Type B pancreatic cell (in vitro differentiated cells): ENCODE results near the gene NPHP4. TPM values are rescaled to one million over a fixed set of nuclear protein-coding genes. Genes with fewer than 3 reads are reported as not detected.
A peak's percentile ranks its signal among the peaks of the same experiment; 100 is the strongest.

Experiments
- DNase-seq: peaks from one replicate; pipeline ENCODE4 v3.0.0; 2021; ENCODE audit warnings: mixed read lengths; ENCODE audit not compliant: unreplicated experiment; ENCODE audit errors: extremely low spot score
- H3K27ac Mint-ChIP-seq: 2 replicates; pipeline ENCODE4 v1.8.0; 2021; ENCODE audit warnings: mild to moderate bottlenecking, mixed read lengths
- H3K27me3 Mint-ChIP-seq: 2 replicates; pipeline ENCODE4 v1.8.0; 2021; ENCODE audit warnings: mixed read lengths
- H3K36me3 Mint-ChIP-seq: 2 replicates; pipeline ENCODE4 v1.8.0; 2021; ENCODE audit warnings: mixed read lengths
- H3K4me1 Mint-ChIP-seq: one replicate; pipeline ENCODE4 v1.8.0; 2021; ENCODE audit warnings: mixed read lengths; ENCODE audit not compliant: unreplicated experiment
- H3K4me3 Mint-ChIP-seq: 2 replicates; pipeline ENCODE4 v1.8.0; 2021; ENCODE audit warnings: mild to moderate bottlenecking, mixed read lengths
- H3K9me3 Mint-ChIP-seq: 2 replicates; pipeline ENCODE4 v1.8.0; 2021; ENCODE audit warnings: mixed read lengths
- CTCF ChIP-seq: fragments of 200-600 bp; sonication (generic); conservative IDR thresholded peaks from 2 replicates; pipeline ENCODE4 v1.5.0; 2021; ENCODE audit warnings: antibody characterized with exemption, mild to moderate bottlenecking
- total RNA-seq: library from RNA; stranded (reverse); gene quantifications from 2 replicates; pipeline ENCODE4 v1.2.1, GENCODE V29; 2021; ENCODE audit warnings: low replicate concordance

The NPHP4 gene
- total RNA-seq, 1 donor from 2014 or later = 21.7 TPM

DNA sequence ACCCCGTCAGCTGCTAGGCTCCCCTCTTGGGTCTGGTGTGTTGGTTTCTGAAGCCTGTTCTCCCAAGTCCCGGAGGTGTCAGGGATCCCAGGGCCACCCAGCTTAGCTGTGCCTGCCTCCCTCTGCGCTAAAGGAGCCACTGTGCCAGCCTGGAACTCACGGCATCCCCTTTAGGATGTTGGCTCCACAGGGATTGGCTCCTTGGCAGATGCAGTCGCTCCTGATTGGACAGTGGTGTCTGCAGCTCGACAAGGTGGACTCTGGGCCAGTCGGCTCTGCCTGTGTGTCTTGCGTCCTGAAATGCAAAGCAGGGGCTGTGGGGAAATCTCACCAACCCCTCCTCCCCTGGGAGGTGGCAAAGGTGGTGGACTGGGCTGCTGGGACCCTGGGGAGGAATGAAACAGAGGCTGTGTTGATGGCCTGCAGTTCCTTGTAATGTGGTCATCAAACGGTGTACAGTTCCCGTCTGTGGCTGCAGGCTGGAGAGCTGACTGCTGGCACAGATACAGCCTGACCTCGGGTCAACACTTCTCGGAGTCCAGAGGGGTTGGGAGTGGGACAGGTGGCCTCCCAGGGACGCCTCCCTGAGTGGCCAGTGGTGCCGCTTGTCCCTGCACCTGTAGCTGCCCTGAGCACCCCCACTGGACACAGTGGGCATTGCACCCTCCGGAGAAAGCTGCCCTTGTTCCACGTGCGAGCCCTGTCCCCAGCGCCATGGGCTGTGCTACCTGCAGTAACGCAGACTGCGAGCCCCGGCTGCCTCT, 41.9 kb upstream of the NPHP4 start:
- peaks cover 34% of the 10 kb centered on the region for H3K27me3 Mint-ChIP-seq
- TF ChIP-seq CTCF = peak; percentile 84
- no peak overlapping the region for H3K27ac Mint-ChIP-seq
- H3K4me3 Mint-ChIP-seq = no peak overlapping the region
- H3K36me3 Mint-ChIP-seq = no peaks in the 10 kb centered on the region
- DNase-seq = no peak
- no peaks in the 10 kb centered on the region for H3K9me3 Mint-ChIP-seq
- H3K4me1 Mint-ChIP-seq = no peaks in the 10 kb centered on the region

DNA sequence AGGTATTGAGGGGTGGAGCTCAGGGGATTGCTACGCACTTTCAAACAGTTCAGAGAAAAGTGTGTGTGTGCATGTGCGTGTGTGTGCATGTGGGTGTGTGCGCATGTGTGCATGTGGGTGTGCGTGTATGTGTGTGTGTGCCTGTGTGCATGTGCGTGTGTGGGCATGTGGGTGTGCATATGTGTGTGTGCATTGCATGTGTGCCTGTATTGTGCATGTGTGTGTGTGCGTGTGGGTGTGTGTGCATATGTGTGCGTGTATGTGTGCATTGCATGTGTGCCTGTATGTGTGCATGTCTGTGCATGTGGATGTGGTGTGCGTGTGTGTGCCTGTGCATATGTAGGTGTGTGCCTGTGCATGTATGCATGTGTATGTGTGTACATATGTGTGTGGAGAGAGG, 40.9 kb upstream of the NPHP4 start:
- Mint-ChIP-seq H3K4me3 (no peak overlapping the region), H3K4me1 (no peaks in the 10 kb centered on the region), H3K27ac (no peak overlapping the region), H3K9me3 (no peaks in the 10 kb centered on the region), H3K27me3 (peaks cover 34% of the 10 kb centered on the region), H3K36me3 (no peaks in the 10 kb centered on the region)
- no peak for TF ChIP-seq CTCF
- DNase-seq = no peak

- H3K4me3 Mint-ChIP-seq = no peak overlapping the region
- H3K36me3 Mint-ChIP-seq = no peaks in the 10 kb centered on the region
- no peak for TF ChIP-seq CTCF
- no peak for DNase-seq
- peaks cover 32% of the 10 kb centered on the region for H3K27me3 Mint-ChIP-seq
- no peaks in the 10 kb centered on the region for H3K4me1 Mint-ChIP-seq
- no peaks in the 10 kb centered on the region for H3K9me3 Mint-ChIP-seq
- H3K27ac Mint-ChIP-seq = no peak overlapping the region
Observed at GRCh38 chr1:6030547-6031261, 38.5 kb upstream of the NPHP4 start.

GRCh38 chr1:6030132-6030531, 37.9 kb upstream of the NPHP4 start:
- no peaks in the 10 kb centered on the region for H3K36me3 Mint-ChIP-seq
- H3K9me3 Mint-ChIP-seq = no peaks in the 10 kb centered on the region
- H3K4me1 Mint-ChIP-seq = no peaks in the 10 kb centered on the region
- H3K27me3 Mint-ChIP-seq = peaks cover 31% of the 10 kb centered on the region
- H3K27ac Mint-ChIP-seq = no peak overlapping the region
- TF ChIP-seq CTCF = no peak
- H3K4me3 Mint-ChIP-seq = no peak overlapping the region
- DNase-seq = no peak

- no peaks in the 10 kb centered on the region for H3K36me3 Mint-ChIP-seq
- TF ChIP-seq CTCF = no peak
- no peak overlapping the region for H3K4me3 Mint-ChIP-seq
- H3K9me3 Mint-ChIP-seq = no peaks in the 10 kb centered on the region
- H3K27me3 Mint-ChIP-seq = peaks cover 29% of the 10 kb centered on the region
- H3K4me1 Mint-ChIP-seq = no peaks in the 10 kb centered on the region
- no peak for DNase-seq
- H3K27ac Mint-ChIP-seq = no peak overlapping the region
Observed at GRCh38 chr1:6029351-6029750, 37.1 kb upstream of the NPHP4 start.
